Measurements from ENCODE around the gene CRAMP1. TPM values are rescaled to one million over a fixed set of nuclear protein-coding genes. Genes with fewer than 3 reads are reported as not detected.

CRAMP1 gene
- 23.8 TPM for polyA plus RNA-seq (2012; ENCODE audit: insufficient read depth, insufficient read length, low read depth)

DNA sequence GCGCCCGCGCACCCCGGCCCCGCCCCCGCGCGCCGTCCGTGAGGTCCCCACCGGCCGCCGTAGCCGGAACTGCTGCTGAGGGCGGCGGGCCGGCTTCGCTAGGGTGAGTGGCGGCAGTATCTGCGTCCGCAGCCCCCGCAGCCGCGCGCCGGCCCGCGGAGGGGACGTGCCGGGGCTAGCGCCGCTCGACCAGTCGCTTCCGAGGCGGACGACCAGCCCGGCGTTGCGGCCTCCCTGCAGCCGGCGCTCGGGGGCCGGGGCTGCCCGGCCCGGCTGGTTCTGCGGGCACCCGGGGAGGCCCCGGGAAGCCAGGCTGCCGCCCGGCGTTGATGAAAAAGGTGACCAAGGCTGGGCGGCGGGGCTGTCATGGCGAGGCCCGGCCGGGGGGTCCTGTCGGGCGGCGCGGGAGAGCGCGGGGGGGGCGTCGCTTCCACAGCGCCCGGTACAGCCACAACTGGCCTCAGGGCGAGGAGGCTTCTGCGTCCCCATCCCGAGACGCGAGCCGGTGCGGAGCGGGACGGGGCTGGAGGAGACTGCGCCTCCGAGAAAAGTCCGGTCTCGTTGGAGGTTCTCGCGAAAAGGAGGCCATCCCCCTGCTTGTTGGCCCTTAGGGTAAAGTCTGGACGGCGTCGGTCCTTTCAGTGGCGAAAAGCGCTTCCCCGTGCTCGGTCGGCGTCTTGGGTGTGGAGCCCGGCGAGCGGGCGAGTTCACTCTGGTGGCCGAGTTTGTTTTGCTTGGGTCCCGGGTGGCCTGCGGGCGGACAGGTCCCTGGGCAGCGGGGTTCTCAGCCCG, at the start of gene CRAMP1:
TSS of gene CRAMP1 (plus strand) at position 41 of the 792 bp plus-strand sequence. CDS start 2,280 bp downstream, outside the sequence.
- no peak for TF ChIP-seq CTCF (IDR thresholded peaks at IDR 0.05; ENCODE audit: low read depth, low read length)
- peak; percentile 28 for DNase-seq

DNA sequence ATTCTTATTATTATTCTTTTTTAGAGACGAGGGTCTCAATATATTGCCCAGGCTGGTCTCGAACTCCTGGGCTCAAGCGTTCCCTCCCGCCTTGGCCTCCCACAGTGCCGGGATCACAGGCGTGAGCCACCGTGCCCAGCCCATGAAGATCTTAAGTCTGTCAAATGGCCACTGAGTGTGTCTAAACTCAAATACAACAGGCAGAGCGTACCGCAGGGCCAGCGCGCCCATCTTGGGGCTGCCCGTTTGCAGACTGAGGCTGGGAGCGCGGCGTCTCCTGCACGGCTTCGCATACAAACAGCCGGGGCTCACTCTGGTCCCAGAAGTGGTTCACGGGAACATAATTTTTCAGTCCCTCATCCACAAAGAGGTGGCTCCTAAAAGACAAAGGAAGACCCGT, 48.4 kb upstream of the CRAMP1 start:
- no peak for TF ChIP-seq CTCF (IDR thresholded peaks at IDR 0.05; ENCODE audit: low read depth, low read length)
- H3K36me3 ChIP-seq: no peaks in the 10 kb centered on the region
- H3K4me3 ChIP-seq (ENCODE audit: low read depth, low read length): no peak overlapping the region
- H3K9me3 ChIP-seq: no peaks in the 10 kb centered on the region
- H3K4me1 ChIP-seq: no peaks in the 10 kb centered on the region; the same call in 1 of the 2 replicates
- DNase-seq: no peak
- no peaks in the 10 kb centered on the region for H3K27me3 ChIP-seq

More for the DNA sequence above, at the start of gene CRAMP1:
- Histone ChIP-seq H3K27me3 (peaks cover 11% of the 10 kb centered on the region; the same call in 1 of the 2 replicates), H3K4me3 (ENCODE audit: low read depth, low read length) (peak within 1 kb of the TSS; percentile 72), H3K9me3 (no peaks in the 10 kb centered on the region), H3K4me1 (no peaks in the 10 kb centered on the region; the same call in 1 of the 2 replicates), H3K36me3 (peaks cover 6% of the 10 kb centered on the region)

- peak; percentile 53 for TF ChIP-seq CTCF (IDR thresholded peaks at IDR 0.05; ENCODE audit: low read depth, low read length)
- no peak overlapping the region for H3K4me3 ChIP-seq (ENCODE audit: low read depth, low read length)
- no peaks in the 10 kb centered on the region; the same call in 1 of the 2 replicates for H3K4me1 ChIP-seq
- no peaks in the 10 kb centered on the region for H3K27me3 ChIP-seq
- no peaks in the 10 kb centered on the region for H3K36me3 ChIP-seq
- H3K9me3 ChIP-seq: no peaks in the 10 kb centered on the region
- peak; percentile 53 for DNase-seq
These were observed 47.8 kb upstream of the CRAMP1 start for GRCh38 chr16:1564325-1564724.

GRCh38 chr16:1565083-1565805, 46.9 kb upstream of the CRAMP1 start:
- no peaks in the 10 kb centered on the region for H3K36me3 ChIP-seq
- H3K4me3 ChIP-seq (ENCODE audit: low read depth, low read length): no peak overlapping the region
- TF ChIP-seq CTCF (IDR thresholded peaks at IDR 0.05; ENCODE audit: low read depth, low read length): no peak
- DNase-seq: no peak
- no peaks in the 10 kb centered on the region for H3K27me3 ChIP-seq
- H3K4me1 ChIP-seq: no peaks in the 10 kb centered on the region; the same call in 1 of the 2 replicates
- H3K9me3 ChIP-seq: no peaks in the 10 kb centered on the region

- TF ChIP-seq CTCF (IDR thresholded peaks at IDR 0.05; ENCODE audit: low read depth, low read length): no peak
These were observed 44.2 kb upstream of the CRAMP1 start for GRCh38 chr16:1567988-1568387.

More at GRCh38 chr16:1567988-1568387, 44.2 kb upstream of the CRAMP1 start:
- no peak overlapping the region for H3K4me3 ChIP-seq (ENCODE audit: low read depth, low read length)
- no peaks in the 10 kb centered on the region; the same call in 1 of the 2 replicates for H3K4me1 ChIP-seq
- H3K9me3 ChIP-seq: no peaks in the 10 kb centered on the region
- DNase-seq: no peak
- no peaks in the 10 kb centered on the region for H3K27me3 ChIP-seq
- no peaks in the 10 kb centered on the region for H3K36me3 ChIP-seq

Measured in BE2C (cell line).